CD4-positive, alpha-beta T cell treated with Interleukin-1 beta for 1 hour (primary cell): ENCODE measurements around the gene CSTPP1.
"Not testable (repeated sequence)": the region's sequence is repeated elsewhere in the genome, so short reads cannot be mapped to it uniquely, and the experiment has no call there.

Experiments used
- DNase-seq, 2 donors: peaks; one replicate each; pipeline ENCODE4 v3.0.0-alpha.2; 2020 to 2022

Gene CSTPP1

DNA sequence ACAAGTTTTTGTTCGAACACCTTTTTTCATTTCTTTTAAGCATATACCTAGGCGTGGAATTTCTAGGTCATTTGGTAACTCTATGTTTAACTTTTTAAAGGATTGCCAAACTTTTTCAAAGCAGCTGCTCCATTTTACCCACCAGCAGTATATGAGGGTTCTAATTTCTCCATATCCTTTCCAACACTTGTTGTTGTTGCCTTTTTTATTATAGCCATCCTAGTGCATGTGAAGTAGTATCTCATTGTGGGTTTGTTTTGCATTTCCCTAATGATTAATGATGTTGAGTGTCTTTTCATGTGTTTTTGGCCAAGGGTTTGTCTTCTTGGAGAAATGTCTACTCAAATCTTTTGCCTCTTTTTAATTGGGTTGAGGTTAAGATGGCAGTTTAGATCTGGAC lies 24.5 kb downstream of the CSTPP1 start:
- DNase-seq: no peak

DNA sequence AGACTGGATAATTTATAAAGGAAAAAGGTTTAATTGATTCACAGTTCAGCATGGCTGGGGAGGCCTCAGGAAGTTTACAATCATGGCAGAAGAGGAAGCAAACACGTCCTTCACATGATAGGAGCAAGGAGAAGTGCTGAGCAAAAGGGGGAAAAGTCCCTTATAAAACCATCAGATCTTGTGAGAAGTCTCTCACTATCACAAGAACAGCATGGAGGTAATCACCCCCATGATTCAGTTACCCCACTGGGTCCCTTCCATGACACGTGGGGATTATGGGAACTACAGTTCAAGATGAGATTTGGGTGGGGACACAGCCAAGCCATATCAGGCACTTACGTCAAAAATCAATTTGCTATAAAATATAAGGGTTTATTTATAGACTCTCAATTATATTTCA lies 25.3 kb downstream of the CSTPP1 start:
- not testable (repeated sequence) for DNase-seq

DNA sequence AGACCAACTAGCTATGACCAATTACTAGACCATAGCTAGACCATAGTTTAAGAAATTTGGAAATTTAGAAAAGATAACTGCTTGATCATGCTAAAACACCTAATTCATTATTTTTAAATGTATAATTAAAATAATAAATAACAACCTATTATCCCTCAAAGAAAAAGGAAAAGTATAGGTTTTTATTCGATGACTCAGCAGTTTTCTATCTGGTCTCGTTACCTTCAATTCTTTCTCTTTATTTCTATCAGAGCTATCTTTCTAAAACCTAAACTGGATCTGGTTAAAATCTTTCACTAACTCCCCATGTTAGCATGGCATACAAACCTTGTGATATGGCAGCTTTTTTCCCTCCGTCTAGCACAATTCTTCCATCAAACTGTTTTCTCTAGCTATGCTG lies 27.3 kb downstream of the CSTPP1 start:
- no peak for DNase-seq

DNA sequence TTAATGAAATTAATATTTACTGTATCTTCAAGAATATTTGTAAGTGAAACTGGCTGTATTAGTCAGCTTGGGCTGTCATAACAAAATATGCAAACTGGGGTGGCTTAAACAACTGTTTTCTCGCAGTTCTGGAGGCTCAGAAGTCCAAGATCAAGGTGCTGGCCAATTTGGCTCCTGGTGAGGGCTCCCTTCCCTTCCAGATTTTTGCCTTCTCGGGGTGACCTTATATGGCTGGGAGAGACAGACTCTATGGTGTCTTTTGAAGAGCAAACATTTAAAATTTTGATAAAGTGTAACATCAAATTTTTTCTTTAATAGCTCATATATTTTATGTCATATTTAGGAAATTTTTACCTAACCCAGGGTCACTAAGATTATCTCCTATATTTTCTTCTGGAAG lies 30.2 kb downstream of the CSTPP1 start:
- no peak for DNase-seq

DNA sequence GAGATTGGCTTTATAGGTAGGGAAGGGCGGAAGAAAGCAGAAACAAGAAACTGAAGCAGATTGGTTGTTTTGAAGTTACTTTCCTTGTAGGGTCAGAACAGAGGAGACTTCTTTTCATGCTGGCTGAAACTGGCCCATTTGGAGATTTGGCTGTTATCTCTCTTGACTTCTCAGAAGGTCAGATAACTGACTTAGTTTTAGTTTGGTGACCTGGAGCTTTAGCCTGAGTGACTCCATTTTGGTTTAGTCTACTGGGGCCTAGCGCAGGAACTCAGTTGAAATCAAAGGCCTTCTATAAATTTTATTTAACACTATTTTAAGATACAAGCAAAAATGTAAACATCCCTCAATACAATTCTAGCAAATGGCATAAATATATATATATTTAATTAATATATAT lies 31.4 kb downstream of the CSTPP1 start:
- DNase-seq: no peak

DNA sequence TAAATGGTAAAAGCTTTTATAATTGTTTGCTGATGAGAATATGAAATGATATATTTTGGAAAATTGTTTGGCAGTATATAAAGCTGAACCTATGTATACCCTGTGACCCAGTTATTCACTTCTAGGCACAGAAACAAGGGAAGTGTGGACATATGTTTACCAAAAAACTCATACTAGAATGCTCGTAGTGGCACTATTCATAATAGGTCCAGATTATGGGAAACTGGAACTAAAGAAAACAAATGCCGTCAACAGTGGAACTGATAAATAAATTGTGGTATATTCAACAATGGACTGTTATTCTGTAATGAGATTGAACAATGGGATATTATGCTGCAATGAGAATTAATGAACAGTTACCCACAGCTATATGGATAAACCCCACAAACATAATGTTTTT lies 32.8 kb downstream of the CSTPP1 start:
- DNase-seq: no peak

DNA sequence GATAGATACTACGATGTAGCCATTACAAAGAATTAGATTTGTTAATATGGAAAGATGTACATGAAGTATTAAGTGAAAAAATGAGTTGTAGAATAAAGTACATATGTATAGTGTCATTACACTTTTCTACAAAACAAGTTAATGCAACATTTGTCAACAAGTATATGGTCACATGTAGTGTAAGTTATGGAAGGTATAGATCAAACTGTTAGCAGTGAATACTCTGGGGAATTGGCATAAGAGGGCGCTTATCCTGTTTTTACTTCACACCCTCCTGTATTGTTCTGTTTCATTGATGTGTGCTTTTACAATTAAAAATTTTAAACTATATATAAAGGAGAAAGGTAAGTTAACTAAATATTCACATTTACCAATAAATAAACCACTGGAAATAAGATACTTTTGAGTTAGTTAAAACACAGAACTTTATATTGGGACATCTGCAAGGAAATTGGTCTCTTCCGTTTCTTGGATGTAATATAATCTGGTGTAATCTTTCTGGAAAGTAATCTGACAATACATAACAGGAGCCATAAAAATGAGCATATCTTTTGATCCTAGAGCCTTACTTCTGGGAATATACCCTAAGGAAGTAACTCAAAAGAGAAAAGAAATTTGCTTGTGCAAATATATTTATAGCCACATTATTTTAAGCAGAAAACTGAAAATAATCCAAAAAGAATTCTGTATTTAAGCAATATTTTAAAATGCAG lies 34.5 kb downstream of the CSTPP1 start:
- DNase-seq: no peak

DNA sequence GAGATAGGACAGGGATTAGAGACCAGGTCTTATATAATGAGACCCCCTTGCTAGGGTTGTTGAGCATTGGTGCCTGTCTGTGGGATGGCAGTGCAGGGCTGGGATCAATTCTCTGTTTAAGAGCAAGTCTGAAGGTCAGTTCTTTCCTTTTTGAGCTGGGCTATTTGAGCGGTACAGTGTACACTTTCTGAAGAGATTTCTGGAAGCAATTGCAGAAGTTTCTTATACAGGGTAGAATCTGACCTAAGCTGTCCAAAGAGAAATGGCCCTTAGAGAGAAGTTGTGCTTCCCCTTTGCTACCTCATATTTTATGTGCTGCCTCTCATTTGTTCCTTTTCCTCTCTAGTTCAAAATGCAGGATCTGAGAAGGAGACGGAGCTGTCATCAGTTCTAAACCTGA lies 35.8 kb downstream of the CSTPP1 start:
- no peak for DNase-seq

DNA sequence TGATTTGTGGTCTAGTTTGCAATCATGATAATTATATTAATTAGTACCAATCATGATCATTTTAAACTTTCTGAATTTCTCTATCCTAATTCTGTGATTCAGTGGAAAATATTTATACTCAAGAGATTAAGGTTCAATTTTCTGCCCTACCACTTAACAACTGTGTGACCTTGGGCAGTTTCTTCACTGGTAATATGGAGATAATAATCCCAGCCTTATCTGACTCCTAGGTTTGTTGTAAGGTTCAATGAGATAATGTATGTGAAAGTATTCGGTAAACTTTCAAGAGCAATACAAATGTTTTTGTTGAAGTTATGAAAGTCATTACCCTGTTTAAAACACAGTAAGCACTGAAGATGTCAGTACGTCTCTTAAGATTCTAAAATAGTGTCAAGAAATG lies 36.3 kb downstream of the CSTPP1 start:
- no peak for DNase-seq

DNA sequence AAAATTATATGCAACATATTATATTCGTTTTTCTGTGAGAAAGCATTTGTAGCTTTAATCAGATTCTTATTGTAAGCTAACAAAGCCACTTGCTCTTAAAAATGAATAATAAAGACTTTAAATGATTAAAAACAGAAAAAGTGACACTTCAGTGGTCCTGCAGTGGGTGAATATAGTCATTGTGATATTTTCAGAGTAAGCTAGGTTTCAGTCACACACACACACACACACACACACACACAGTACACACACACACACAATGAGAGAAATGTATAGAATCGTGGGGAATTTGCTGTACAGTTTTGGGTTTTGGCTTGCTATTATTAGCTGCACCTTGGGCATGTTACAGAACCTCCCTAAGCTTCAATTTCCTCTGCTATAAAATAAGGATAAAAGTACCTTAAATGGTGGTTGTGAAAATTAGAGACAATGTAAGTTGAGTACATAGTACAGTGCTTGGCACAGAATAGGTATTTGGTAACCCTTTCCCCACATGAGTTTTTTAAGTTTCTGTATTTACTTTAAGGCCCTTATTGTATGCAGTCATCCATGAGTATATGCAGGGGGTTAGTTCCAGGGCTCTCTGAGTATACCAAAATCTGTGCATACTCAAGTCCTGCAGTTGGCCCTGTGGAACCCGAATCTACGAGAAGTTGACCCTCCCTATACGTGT lies 39.8 kb downstream of the CSTPP1 start:
- no peak for DNase-seq

DNA sequence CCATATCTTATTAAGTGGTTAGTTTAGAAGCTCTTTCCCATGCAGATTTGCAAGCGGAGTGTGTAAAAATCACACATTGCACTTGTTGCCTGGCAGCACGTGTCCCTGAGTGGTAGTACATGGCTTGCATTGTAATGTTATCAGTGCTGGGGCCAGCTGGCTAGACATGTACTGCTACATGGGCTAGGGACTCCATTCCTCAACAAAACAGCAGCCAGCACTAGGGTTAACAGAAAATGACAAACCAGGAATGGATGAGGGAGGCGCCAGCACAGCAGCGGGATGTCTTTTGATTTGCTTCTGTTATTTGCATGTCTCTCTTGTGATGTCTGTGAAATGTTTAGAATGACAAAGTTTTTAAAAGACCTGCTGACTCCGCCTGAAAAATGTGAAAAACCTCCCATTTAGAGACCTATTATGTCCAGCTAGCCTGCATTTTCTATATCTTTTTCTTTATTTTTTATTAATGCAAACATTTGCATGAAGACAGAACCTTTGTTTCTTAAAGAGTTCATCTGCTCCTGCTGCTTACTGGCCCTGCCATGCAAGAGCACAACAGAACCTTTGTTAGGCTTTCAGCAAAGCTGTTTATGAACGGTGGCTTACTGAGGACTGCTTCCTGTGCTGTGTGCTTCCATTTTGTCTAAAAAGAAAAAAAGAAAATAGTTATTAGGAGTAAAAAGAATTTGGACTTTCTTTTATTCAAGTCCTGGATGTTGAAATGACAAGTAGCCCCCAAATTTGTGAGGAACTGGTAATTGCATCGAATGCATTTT lies 40.7 kb downstream of the CSTPP1 start:
- no peak for DNase-seq

DNA sequence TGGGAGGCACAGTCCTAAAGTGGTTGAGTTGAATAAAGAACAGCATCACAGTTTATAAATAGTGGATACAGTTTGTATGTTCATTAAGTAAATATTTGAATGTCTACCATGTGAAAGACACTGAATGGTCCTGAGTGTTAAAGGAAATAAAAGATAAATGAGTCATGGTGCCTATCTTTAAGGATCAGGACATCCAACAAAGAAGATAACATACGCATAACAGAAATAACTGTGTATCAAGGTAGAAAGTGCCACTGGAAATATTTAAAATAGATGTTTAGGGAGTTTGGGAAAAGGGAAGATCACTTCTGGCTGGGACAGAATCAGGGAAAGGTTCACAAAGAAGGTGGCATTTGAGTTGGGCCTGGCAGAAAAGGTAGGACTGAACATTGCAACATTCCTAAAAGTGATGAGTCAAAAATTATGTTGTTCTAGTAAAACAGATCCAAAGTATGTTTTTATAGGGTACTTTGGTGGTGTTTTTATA lies 41.5 kb downstream of the CSTPP1 start:
- no peak for DNase-seq

DNA sequence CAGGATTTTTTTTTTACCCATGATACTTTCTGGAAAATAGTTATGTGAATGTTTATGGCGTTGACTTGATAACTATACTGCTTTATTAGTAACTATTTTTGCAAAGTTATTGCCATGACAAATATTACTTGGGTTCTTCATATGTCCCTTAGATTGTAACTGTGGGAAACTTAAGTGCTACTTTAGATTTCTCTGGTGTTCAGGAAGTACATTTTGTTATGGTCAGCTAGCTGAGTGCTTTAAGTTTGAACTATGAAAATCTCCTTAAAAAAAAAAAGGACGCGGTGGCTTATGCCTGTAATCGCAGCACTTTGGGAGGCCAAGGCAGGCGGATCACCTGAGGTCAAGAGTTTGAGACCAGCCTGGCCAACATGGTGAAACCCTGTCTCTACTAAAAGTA lies 42.8 kb downstream of the CSTPP1 start:
- DNase-seq: no peak

DNA sequence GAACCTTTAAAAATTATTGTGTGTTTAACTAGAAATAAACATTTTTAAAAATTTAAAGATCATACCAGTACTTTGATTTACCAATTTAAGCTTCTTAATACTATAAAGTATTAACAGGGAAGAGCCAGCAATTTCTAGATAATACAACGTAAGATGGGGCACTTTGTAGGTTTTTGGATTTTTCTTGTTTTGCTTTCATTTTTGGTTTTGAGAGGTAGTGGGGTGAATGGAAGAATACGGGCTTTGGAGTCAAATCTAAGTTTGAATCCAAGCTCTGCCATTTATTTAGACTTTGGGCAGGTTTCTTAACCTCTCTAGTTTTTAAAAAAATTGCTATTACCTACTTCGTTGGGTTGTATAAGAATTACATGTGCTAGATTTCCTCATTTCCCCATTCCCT lies 44.9 kb downstream of the CSTPP1 start:
- peak in 1 of 2 donors; percentile 14 for DNase-seq

DNA sequence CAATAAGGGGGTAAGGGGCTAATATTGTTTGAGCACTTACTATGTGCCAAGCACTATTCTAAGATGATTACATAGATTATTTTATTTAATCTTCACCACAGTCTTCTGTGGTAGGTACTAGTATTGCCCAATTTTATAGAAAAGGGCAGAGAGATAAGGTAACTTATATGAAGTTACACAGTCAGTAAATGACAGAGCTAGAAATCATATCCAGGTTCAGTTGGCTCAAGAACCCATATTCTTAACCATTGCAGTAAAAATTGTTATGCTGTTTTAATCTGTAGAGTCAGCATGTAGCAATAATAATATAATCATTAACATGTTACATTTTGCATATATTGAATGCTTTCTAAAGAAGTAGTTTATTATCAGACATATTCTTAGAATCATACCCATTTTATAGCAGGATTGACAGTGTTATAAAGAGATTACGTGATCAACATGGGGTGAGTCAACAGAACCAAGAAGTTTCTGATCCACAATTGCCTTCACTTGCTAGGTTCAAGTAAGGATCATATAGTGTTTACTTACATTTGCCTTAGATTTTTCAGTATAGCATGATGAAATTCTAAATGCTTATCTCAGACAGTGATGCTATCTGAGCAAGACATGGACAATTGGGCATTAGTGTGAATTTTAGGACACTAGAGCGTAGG lies 46.4 kb downstream of the CSTPP1 start:
- no peak for DNase-seq

DNA sequence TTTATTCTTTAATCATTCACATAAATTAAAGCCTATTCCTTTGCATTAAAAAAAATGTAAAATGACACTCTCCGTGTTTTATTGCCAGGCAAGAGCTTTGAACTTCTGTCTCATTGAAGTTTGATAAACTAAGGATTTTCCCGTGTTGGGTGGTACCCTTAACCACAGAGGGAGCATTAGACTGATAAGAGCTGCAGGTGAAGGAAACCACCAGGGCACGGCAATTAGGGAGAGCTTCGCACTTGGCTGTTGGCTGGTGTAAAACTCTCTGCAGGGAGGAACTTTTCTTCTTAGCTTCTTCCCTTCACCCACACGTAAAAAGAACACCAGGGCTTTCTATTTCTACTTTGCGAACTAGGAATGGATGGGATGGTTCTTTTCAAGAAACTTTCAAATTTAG lies 47.0 kb downstream of the CSTPP1 start:
- no peak for DNase-seq

DNA sequence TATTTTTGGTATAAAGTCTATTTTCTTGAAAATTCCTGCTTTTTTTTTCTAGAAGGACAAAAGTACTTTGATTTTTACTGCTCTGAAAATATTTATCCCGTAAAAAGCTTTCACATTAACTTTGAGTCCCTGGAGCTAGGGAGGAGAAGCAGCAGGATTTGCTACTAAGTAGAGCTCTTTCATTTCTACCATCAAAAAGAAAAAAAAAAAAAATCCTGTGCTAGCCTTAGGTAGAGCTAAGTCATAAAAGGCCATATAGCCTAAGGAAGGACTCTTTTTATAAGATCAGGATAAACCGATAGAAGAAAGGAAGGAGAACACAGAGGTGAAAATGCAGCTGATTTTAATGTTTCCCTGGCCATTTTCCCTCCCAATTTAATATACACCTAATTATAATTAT lies 48.0 kb downstream of the CSTPP1 start:
- no peak for DNase-seq

DNA sequence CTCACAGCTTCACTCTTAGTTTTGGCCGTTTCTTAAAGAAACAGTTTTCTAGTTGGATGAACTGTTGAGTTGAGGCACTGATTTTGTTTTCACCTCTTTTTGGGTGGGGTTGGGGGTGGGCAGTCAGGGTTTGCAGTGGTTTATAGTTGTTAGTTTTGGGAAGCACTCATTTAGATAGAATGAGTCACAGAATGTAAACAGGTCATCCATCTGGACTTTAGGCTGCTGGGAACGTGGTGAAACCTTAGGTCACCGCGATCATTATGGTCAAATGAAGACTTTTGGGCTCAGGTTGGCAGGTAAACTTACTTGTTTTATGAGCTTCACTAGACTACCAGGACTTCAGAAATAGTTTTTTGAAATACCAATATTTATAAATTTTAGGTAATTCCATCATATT lies 48.4 kb downstream of the CSTPP1 start:
- no peak for DNase-seq

DNA sequence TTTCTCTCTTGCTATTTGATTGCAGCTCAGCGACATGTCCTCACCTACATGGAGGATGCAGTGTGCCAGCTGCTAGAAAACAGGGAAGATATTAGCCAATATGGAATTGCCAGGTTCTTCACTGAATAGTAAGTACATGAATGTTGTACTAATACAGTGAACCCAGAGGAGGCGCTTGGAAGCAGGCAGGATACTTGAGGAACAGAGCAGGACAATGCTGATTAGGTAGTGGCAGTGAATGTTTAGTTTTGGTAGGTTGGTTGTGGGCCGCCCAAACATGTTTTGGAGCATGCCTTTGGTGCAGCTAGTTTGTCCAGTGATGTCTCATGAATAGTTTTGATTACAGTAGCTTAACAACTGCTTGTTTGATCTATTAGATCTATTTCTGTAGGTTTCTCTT lies 50.6 kb downstream of the CSTPP1 start:
- no peak for DNase-seq

DNA sequence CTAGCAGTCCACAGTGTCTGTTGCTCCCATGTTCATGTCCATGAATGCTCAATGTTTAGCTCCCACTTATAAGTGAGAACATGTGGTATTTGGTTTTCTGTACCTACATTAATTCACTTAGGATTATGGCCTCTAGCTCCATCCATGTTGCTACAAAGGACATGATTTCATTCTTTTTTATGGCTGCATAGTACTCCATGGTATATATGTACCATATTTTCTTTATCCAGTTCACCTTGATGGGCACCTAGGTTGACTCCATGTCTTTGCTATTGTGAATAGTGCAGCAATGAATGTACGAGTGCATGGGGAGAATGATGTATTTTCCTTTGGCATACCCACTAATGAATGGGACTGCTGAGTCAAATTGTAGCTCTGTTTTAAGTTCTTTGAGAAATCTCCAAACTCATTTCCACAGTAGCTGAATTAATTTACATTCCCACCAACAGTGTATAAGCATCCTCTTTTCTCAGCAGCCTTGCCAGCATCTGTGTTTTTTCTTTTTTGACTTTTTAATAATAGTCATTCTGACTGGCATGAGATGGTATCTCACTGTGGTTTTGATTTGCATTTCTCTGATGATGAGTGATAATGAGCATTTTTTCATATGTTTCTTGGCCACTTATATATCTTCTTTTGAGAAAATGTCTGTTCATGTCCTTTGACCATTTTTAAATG lies 53.4 kb downstream of the CSTPP1 start:
- not testable (repeated sequence) for DNase-seq

DNA sequence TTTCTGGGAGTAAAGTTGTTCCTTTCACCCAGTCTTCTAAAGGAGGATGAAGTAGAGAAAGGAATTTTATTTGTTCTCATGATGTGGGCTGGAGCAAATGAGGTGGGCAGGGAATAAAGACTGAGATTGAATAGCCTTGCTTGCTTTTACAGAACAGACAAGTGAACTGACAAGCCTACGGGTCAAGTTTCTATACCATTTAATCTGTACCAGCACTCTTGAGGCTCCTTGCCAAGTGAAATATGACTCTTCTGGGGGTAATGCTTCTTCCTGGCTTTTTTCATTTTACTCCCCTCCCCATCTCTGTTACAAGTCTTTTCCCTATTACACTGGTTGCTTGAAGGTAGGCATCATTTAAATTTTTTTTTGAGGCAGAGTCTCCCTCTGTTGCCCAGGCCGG lies 54.8 kb downstream of the CSTPP1 start:
- DNase-seq: no peak

DNA sequence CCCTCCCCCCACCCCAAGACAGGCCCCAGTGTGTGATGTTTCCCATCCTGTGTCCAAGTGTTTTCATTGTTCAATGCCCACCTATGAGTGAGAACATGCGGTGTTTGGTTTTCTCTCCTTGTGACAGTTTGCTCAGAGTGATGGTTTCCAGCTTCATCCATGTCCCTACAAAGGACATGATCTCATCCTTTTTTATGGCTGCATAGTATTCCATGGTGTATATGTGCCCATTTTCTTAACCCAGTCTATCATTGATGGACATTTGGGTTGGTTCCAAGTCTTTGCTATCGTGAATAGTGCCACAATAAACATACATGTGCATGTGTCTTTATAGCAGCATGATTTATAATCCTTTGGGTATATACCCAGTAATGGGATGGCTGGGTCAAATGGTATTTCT lies 55.8 kb downstream of the CSTPP1 start:
- not testable (repeated sequence) for DNase-seq

DNA sequence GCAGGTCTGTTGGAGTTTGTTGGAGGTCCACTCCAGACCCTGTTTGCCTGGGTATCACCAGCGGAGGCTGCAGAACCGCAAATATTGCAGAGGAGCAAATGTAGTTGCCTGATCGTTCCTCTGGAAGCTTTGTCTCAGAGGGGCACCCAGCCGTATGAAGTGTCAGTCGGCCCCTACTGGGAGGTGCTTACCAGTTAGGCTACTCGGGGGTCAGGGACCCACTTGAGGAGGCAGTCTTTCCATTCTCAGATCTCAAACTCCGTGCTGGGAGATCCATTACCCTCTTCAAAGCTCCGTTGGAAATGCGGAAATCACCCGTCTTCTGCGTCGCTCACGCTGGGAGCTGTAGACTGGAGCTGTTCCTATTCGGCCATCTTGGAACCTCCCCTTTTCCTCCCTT lies 61.2 kb downstream of the CSTPP1 start:
- not testable (repeated sequence) for DNase-seq
